Prostate gland (tissue), 2 donors: ENCODE results near the gene AZI2. TPM values are rescaled to one million over a fixed set of nuclear protein-coding genes. Genes with fewer than 3 reads are reported as not detected.

Experiments
- DNase-seq: peaks from one replicate; pipeline ENCODE4 v3.0.0-alpha.2; 2019; ENCODE audit warnings: low spot score
- H3K27ac ChIP-seq, 2 donors: fragments of 200-600 bp; sonication (generic); 2 replicates each; pipeline ENCODE4 v1.5.1; 2017 to 2019
- H3K27me3 ChIP-seq: fragments of 200-600 bp; sonication (generic); replicated peaks from 2 replicates; pipeline ENCODE4 v1.5.1; 2019; ENCODE audit not compliant: insufficient read depth
- H3K36me3 ChIP-seq, 2 donors: fragments of 200-600 bp; sonication (generic); 1 replicate in 1 of 2; 2 replicates in 1 of 2; pipeline versions ENCODE4 v1.5.1 to v1.8.1; 2017 to 2019
- H3K4me1 ChIP-seq: fragments of 200-600 bp; sonication (generic); replicated peaks from 2 replicates; pipeline ENCODE4 v1.5.1; 2019
- H3K4me3 ChIP-seq, 2 donors: fragments of 200-600 bp; sonication (generic); 2 replicates each; pipeline ENCODE4 v1.5.1; 2017 to 2019
- H3K9me3 ChIP-seq: fragments of 200-600 bp; sonication (generic); 2 replicates; pipeline ENCODE4 v1.5.1; 2017
- POLR2A ChIP-seq: fragments of 450-650 bp; IDR thresholded peaks from one replicate; pipeline ENCODE4 v1.6.1; 2016; ENCODE audit warnings: antibody characterized with exemption, mild to moderate bottlenecking
- POLR2AphosphoS5 ChIP-seq: sonication (generic); formaldehyde crosslinking; IDR thresholded peaks from one replicate; pipeline ENCODE4 v1.6.1; 2017; ENCODE audit warnings: antibody characterized with exemption
- WGBS: methylation state at CpG from one replicate; pipeline ENCODE4 v1.1.5; 2018; 5-methylcytosine and 5-hydroxymethylcytosine counted together
- intact Hi-C: fragments of 100-400 bp; cut with DNase I; formaldehyde crosslinking; loops from one replicate; pipeline ENCODE4 v1.14.2; 2022
- total RNA-seq, 2 donors: library from RNA; depleted of rRNA; stranded (reverse); fragments of >200 nt; gene quantifications; one replicate each; pipeline ENCODE4 v1.1.0, GENCODE V29; 2016
- TF ChIP-seq, protein P1 (sequence below), 4 experiments: fragments of 200-600 bp in 2 of 4; fragments of 450-650 bp in 2 of 4; sonication (generic) in 2 of 4; IDR thresholded peaks; 1 replicate in 3 of 4; 2 replicates in 1 of 4; pipeline ENCODE4 v1.5.1; 2016 to 2019; ENCODE audit warnings: antibody characterized with exemption in 4 of 4, mild to moderate bottlenecking in 2 of 4, moderate library complexity in 2 of 4

Gene AZI2
- total RNA-seq, 2 donors from 2014 or later, result 45.4 to 55.2 TPM

DNA sequence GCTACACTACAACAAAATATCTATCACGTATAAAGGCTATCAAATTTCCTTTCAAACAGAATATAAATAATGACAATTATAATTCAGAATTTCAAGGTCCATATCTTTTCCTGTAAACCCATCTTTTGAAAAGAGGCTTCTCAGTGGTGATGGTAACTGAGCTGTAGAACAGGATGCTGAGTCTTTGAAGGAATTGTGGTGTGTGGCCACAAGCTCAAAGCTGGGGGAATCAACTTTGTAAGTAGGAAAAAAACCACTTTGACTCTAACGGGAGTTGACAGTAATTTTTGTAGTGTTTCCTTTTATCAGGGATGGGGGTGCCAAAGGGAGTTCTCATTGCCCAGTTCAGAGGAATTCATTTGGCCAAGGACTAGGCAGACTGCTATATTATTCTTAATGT lies 13.4 kb downstream of the AZI2 start:
- Histone ChIP-seq H3K4me1 (no peaks in the 10 kb centered on the region), H3K4me3 (no peak overlapping the region), H3K36me3 (no peaks in the 10 kb centered on the region), H3K27ac (no peak overlapping the region), H3K9me3 (no peaks in the 10 kb centered on the region), H3K27me3 (no peaks in the 10 kb centered on the region)
- DNase-seq, result no peak
- WGBS, result 74% methylated on average over 2 of the region's 2 CpGs
- intact Hi-C loops, result no loop called here
- no peak for TF ChIP-seq POLR2AphosphoS5
- no peak for TF ChIP-seq POLR2A
- TF ChIP-seq, protein P1, sequence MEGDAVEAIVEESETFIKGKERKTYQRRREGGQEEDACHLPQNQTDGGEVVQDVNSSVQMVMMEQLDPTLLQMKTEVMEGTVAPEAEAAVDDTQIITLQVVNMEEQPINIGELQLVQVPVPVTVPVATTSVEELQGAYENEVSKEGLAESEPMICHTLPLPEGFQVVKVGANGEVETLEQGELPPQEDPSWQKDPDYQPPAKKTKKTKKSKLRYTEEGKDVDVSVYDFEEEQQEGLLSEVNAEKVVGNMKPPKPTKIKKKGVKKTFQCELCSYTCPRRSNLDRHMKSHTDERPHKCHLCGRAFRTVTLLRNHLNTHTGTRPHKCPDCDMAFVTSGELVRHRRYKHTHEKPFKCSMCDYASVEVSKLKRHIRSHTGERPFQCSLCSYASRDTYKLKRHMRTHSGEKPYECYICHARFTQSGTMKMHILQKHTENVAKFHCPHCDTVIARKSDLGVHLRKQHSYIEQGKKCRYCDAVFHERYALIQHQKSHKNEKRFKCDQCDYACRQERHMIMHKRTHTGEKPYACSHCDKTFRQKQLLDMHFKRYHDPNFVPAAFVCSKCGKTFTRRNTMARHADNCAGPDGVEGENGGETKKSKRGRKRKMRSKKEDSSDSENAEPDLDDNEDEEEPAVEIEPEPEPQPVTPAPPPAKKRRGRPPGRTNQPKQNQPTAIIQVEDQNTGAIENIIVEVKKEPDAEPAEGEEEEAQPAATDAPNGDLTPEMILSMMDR (IDR thresholded peaks at IDR 0.05), result no peak

DNA sequence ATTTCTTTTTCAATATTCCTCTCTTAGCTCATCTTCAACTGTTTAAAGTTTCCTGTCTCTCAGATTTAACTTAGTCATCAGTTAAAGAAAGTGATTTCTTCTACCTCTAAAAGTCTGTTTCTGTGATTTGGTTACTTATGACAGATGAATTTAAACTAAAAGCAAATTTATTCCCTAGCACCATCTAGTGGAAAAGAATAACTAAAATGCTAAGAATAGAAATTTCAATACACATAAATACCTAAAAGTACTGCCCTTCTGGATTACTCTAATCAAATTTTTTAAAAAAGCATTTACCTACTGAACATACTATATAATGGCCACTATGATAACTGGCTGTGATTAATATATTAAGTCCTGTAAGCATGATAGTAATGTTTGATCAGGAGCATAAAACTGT lies 14.1 kb downstream of the AZI2 start:
- no peak for DNase-seq
- TF ChIP-seq POLR2AphosphoS5 (no peak), POLR2A (no peak)
- TF ChIP-seq, protein P1 (IDR thresholded peaks at IDR 0.05), result no peak
- no peak overlapping the region for H3K4me3 ChIP-seq
- intact Hi-C loops, result no loop called here
- H3K27me3 ChIP-seq, result no peaks in the 10 kb centered on the region
- no peaks in the 10 kb centered on the region for H3K9me3 ChIP-seq
- no peaks in the 10 kb centered on the region for H3K4me1 ChIP-seq
- no peak overlapping the region for H3K27ac ChIP-seq
- no peaks in the 10 kb centered on the region for H3K36me3 ChIP-seq

DNA sequence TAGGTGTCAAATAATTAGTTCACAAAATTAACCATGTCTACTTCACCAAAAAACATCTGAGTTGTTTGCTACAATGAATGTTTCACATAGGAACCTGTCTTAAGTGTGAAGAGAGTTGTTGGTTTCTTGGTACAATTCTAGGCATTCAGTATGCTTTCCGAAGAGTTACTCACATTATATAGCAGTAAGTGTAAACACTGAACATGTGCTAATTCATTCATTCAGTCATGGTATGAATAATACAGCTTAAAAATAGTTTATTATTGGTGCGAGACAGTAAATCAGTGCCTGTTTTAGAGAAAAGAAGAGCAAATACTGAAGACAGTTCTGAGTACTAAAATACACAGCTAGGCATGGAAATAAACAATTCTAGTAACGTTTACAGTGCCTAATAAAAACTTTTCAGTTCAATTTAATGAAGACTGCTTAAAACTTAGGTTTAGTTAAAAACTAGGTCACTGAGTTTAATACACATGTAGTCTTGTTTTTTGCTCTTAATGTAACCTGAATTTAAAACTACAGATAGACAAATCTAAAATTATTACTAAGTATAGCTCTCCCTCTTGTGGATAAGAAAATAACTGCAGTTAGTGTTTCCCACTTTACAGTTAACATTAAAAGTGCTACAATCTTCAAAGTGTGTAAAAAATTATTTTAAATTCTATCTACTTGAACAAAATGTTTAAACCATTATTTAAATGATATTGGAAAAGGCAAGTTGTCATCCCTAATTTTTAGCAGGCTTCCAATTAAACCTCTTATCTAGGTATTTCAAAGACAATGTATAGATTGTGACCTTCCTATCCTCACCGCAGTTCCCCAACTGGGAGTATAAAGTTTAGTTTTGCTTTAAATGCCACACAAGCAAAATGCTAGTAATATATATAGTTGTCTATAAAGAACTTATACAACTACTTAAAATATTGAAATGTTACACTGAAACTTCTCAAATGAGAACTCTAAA lies 20.2 kb downstream of the AZI2 start:
- Histone ChIP-seq H3K27ac (no peak overlapping the region), H3K36me3 (no peaks in the 10 kb centered on the region), H3K9me3 (no peaks in the 10 kb centered on the region), H3K27me3 (no peaks in the 10 kb centered on the region), H3K4me1 (no peaks in the 10 kb centered on the region), H3K4me3 (no peak overlapping the region)
- no peak for DNase-seq
- TF ChIP-seq POLR2AphosphoS5 (no peak), POLR2A (no peak)
- TF ChIP-seq, protein P1 (IDR thresholded peaks at IDR 0.05), result peak; percentile 48 to 67 (median 60)
- intact Hi-C loops, result loop anchor here (5.0 kb wide), 1 partner anchor 616 kb away; no protein-coding TSS in a partner anchor
- WGBS, result 64% methylated on average over 4 of the region's 4 CpGs

- Histone ChIP-seq H3K36me3 (no peaks in the 10 kb centered on the region), H3K27me3 (no peaks in the 10 kb centered on the region), H3K27ac (no peak overlapping the region), H3K9me3 (no peaks in the 10 kb centered on the region), H3K4me1 (no peaks in the 10 kb centered on the region), H3K4me3 (no peak overlapping the region)
- intact Hi-C loops, result loop anchor here (5.0 kb wide), 1 partner anchor 614 kb away; no protein-coding TSS in a partner anchor
- no peak for DNase-seq
- TF ChIP-seq POLR2A, result no peak
- no peak for TF ChIP-seq POLR2AphosphoS5
- TF ChIP-seq, protein P1 (IDR thresholded peaks at IDR 0.05), result no peak
- 63% methylated on average over 2 of the region's 2 CpGs for WGBS
Measured at GRCh38 chr3:28326458-28326926, 22.1 kb downstream of the AZI2 start.

- intact Hi-C loops, result no loop called here
- no peaks in the 10 kb centered on the region for H3K4me1 ChIP-seq
- H3K4me3 ChIP-seq, result no peak overlapping the region
- H3K36me3 ChIP-seq, result no peaks in the 10 kb centered on the region
- no peaks in the 10 kb centered on the region for H3K9me3 ChIP-seq
- no peak for TF ChIP-seq POLR2AphosphoS5
- no peak for TF ChIP-seq POLR2A
- TF ChIP-seq, protein P1 (IDR thresholded peaks at IDR 0.05), result no peak
- WGBS, result 93% methylated on average over 1 of the region's 1 CpG
- no peak for DNase-seq
- H3K27me3 ChIP-seq, result no peaks in the 10 kb centered on the region
- no peak overlapping the region for H3K27ac ChIP-seq
Measured at GRCh38 chr3:28322464-28322863, 26.2 kb downstream of the AZI2 start.
